Upper lobe of right lung (tissue), 1 donor: Measurements from ENCODE around the gene G3BP2. TPM values are rescaled to one million over a fixed set of nuclear protein-coding genes. Genes with fewer than 3 reads are reported as not detected.
A peak's percentile ranks its signal among the peaks of the same experiment; 100 is the strongest.

Source experiments
- ATAC-seq: fragments of 200-7000 bp; cut with Tn5 transposase; one replicate; pipeline ENCODE4 v1.9.1; 2020; ENCODE audit warnings: mild to moderate bottlenecking, moderate library complexity
- DNase-seq: peaks from one replicate; pipeline ENCODE4 v3.0.0-alpha.2; 2020
- H3K27ac ChIP-seq: fragments of 200-600 bp; one replicate; pipeline ENCODE4 v1.8.0; 2022
- H3K27me3 ChIP-seq: fragments of 200-600 bp; one replicate; pipeline ENCODE4 v1.8.0; 2022; ENCODE audit warnings: mild to moderate bottlenecking
- H3K36me3 ChIP-seq: fragments of 200-600 bp; one replicate; pipeline ENCODE4 v1.8.0; 2022
- H3K4me1 ChIP-seq: fragments of 200-600 bp; one replicate; pipeline ENCODE4 v1.8.0; 2022
- H3K4me3 ChIP-seq: fragments of 200-600 bp; one replicate; pipeline ENCODE4 v1.8.0; 2022; ENCODE audit warnings: mild to moderate bottlenecking
- H3K9me3 ChIP-seq: fragments of 200-600 bp; one replicate; pipeline ENCODE4 v1.8.0; 2022
- intact Hi-C: fragments of 100-400 bp; cut with DNase I; formaldehyde crosslinking; loops from one replicate; pipeline ENCODE4 v1.11.0; 2022
- total RNA-seq: library from RNA; stranded (reverse); fragmentation: NEBNext Ultra II Directional; extraction: Animal tissue kit (Norgen Biotek cat#: 25700); gene quantifications from one replicate; pipeline ENCODE4 v1.2.1, GENCODE V29; 2021
- TF ChIP-seq, protein P1 (sequence below): fragments of 200-600 bp; IDR thresholded peaks from one replicate; pipeline ENCODE4 v1.8.0; 2022; ENCODE audit warnings: antibody characterized with exemption
- donor health status: DM: no; HTN: yes; CAD: no; lungs with severe emphysema.

Gene G3BP2
- total RNA-seq, 1 donor from 2014 or later: 102 TPM

DNA sequence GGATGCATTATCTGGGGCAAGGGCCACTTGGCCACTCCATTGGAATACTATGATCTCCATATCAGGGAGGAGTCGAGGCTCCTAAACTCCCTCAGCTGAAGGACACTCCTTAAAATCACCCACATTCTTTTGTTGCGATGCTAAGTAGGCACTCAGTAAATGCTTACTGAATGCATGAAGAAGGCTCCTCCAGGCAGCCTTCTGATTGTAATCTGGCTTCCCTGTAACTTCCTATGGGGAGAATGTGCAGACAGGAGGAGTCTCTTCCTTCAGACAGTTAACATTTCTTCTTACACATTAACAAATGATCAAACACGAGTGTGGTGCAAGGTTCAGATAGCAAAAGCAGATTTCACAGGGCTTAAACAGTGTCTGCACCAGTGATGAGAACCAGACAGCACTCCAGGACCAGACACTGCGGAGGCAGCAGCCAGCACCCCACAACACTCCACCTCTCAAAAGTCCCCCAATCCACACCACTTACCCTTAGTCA lies 29.8 kb upstream of the G3BP2 start:
- no peak for ATAC-seq
- Histone ChIP-seq H3K9me3 (no peaks in the 10 kb centered on the region), H3K36me3 (no peaks in the 10 kb centered on the region), H3K4me3 (no peak overlapping the region), H3K4me1 (peaks cover 4% of the 10 kb centered on the region), H3K27me3 (no peaks in the 10 kb centered on the region), H3K27ac (no peak overlapping the region)
- DNase-seq: no peak
- intact Hi-C loops: no loop called here
- TF ChIP-seq, protein P1, sequence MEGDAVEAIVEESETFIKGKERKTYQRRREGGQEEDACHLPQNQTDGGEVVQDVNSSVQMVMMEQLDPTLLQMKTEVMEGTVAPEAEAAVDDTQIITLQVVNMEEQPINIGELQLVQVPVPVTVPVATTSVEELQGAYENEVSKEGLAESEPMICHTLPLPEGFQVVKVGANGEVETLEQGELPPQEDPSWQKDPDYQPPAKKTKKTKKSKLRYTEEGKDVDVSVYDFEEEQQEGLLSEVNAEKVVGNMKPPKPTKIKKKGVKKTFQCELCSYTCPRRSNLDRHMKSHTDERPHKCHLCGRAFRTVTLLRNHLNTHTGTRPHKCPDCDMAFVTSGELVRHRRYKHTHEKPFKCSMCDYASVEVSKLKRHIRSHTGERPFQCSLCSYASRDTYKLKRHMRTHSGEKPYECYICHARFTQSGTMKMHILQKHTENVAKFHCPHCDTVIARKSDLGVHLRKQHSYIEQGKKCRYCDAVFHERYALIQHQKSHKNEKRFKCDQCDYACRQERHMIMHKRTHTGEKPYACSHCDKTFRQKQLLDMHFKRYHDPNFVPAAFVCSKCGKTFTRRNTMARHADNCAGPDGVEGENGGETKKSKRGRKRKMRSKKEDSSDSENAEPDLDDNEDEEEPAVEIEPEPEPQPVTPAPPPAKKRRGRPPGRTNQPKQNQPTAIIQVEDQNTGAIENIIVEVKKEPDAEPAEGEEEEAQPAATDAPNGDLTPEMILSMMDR: no peak

DNA sequence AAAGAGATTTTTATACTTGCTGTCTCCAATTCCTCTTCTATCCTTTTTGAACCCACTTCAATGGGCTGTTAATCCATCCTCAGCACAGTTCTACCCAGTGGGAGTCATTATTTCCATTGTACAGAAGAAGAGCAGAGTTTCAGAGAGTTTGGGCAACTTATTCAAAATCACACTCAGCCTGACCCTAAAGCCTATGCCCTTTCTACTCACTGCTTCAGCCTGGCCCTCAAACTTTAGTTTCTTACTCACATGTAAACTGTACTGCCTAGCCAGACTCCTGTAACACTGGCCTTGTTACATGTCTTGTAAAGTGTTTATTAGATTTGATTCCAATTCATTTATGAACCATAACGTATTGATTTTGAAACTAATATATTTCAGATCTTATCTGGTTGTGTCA lies 26.1 kb upstream of the G3BP2 start:
- Histone ChIP-seq H3K4me3 (no peak overlapping the region), H3K36me3 (no peaks in the 10 kb centered on the region), H3K27ac (peak overlapping the region; percentile 62), H3K4me1 (peaks cover 4% of the 10 kb centered on the region), H3K27me3 (no peaks in the 10 kb centered on the region), H3K9me3 (no peaks in the 10 kb centered on the region)
- no peak for ATAC-seq
- TF ChIP-seq, protein P1: no peak
- intact Hi-C loops: no loop called here
- no peak for DNase-seq

DNA sequence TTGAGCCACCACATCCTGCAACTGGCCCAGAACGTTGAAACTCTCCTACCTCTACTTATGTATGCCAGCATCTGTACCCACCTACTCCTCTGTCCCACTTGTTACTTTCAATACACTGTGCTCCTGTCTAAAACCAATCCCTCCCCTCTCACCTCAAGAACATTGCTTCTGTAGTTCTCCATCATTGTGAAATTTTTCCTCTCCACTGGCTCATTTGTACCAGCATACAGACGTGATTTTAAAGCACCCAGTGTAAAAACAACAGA lies 25.7 kb upstream of the G3BP2 start:
- no peak overlapping the region for H3K4me3 ChIP-seq
- no peak for DNase-seq
- H3K27ac ChIP-seq: peak overlapping the region; percentile 62
- intact Hi-C loops: no loop called here
- TF ChIP-seq, protein P1: no peak
- H3K9me3 ChIP-seq: no peaks in the 10 kb centered on the region
- no peak for ATAC-seq
- H3K36me3 ChIP-seq: no peaks in the 10 kb centered on the region
- H3K27me3 ChIP-seq: no peaks in the 10 kb centered on the region
- H3K4me1 ChIP-seq: peaks cover 4% of the 10 kb centered on the region

DNA sequence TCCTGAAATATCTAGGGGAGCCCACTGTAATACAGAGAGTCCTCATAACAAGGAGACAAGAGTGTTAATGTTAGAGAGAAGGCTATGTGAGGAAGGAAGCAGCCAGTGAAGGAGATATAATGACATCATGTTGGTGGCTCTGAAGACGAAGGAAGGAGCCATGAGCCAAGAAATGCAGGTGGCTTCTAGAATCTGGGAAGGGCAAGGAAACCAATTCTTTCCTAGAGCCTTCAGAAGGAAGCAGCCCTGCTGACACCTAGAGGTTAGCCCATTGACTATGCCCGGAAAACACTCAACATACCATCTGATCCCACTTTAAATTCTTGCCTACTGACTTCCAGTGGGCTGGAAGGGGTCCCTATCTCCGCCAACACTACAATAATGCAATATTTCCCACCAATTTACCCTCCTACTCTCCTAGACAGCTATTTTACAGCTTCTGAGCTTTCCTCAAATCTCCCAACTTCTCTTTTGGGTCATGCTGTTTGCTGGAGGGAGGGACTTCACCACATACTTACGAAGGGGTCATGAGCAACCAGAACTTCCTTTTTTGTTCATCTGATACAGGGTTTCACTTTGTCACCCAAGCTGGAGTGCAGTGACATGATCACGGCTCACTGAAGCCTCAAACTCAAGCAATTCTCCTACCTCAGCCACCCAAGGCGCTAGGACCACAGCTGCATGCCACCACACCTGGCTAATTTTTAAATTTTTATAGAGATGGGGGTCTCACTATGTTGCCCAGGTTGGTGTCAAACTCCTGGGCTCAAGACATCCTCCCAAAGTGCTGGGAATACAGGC lies 25.2 kb upstream of the G3BP2 start:
- Histone ChIP-seq H3K27ac (peak overlapping the region; percentile 62), H3K9me3 (no peaks in the 10 kb centered on the region), H3K27me3 (no peaks in the 10 kb centered on the region), H3K4me3 (no peak overlapping the region), H3K36me3 (no peaks in the 10 kb centered on the region), H3K4me1 (peaks cover 4% of the 10 kb centered on the region)
- ATAC-seq (peak; percentile 90), DNase-seq (no peak)
- intact Hi-C loops: no loop called here
- TF ChIP-seq, protein P1: no peak

DNA sequence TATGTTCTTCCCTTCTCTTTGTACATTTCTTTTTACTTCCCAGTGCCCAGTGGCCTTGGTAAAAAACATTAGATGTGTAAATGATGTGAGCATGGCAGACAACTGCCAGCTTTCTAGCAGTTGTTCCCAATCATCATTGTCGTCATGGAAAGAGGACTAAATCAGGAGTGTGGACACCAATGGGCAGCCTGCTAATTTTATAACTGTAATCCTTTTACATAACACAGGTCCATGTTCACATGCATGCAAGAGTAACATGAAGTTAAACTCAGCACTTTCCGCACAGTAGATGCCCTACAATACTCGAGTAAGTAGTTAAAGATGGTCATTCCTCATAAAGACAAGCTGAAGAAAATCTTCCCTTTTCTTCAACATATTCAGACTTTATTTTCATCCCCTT lies 23.4 kb upstream of the G3BP2 start:
- H3K9me3 ChIP-seq: no peaks in the 10 kb centered on the region
- TF ChIP-seq, protein P1: no peak
- H3K4me1 ChIP-seq: peaks cover 4% of the 10 kb centered on the region
- no peaks in the 10 kb centered on the region for H3K36me3 ChIP-seq
- H3K4me3 ChIP-seq: no peak overlapping the region
- ATAC-seq: no peak
- no peak overlapping the region for H3K27ac ChIP-seq
- intact Hi-C loops: no loop called here
- DNase-seq: no peak
- H3K27me3 ChIP-seq: no peaks in the 10 kb centered on the region
